EH (cell line): ENCODE results near the gene NHSL2.

Source experiments
- DNase-seq: peaks from one replicate; pipeline ENCODE4 v3.0.0-alpha.2; 2015; ENCODE audit warnings: low read depth

The NHSL2 gene

GRCh38 chrX:72018277-72019112 lies 107.8 kb downstream of the NHSL2 start:
- peak; percentile 88 for DNase-seq

GRCh38 chrX:72019487-72019886 lies 108.8 kb downstream of the NHSL2 start:
- no peak for DNase-seq

GRCh38 chrX:72020204-72020603 lies 109.6 kb downstream of the NHSL2 start:
- no peak for DNase-seq

DNA sequence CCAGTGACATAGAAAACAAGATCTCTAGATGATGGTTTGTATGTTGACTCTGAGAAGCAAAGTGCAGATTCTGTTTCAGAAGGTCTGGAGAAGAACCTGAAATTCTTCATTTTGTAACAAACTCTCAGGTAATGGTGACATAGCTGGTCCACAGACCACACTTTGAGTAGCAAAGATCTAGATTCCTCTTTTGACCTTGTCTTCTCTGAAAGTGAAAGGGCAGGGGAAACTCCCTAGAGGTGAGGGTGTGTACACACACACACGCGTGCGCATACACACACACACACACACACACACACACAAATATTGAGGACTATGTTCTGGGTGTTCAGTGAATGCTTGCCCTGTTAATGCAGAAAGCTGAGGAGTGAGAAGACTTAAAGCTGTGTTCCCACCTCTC lies 110.1 kb downstream of the NHSL2 start:
- no peak for DNase-seq

GRCh38 chrX:72021975-72022374 lies 111.3 kb downstream of the NHSL2 start:
- DNase-seq, result peak; percentile 26

DNA sequence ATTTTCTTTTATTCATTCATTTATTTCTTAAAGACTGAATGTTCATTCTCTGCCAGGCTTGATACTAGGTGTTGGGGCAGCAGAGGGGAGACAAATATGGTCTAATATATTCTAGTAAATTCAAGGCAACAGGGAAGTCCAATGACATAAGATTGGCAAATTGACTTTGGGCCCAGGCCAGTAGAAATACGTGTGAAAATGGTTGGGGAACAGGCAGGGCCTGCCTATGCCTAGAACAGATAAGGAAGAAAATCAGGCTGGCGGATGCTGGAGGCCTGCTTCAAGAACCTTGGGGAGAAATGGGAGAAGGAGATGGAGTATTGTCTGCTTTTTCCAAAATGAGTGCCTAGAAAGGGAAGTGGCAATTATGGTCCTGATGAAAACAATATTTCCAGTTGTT lies 112.4 kb downstream of the NHSL2 start:
- no peak for DNase-seq

DNA sequence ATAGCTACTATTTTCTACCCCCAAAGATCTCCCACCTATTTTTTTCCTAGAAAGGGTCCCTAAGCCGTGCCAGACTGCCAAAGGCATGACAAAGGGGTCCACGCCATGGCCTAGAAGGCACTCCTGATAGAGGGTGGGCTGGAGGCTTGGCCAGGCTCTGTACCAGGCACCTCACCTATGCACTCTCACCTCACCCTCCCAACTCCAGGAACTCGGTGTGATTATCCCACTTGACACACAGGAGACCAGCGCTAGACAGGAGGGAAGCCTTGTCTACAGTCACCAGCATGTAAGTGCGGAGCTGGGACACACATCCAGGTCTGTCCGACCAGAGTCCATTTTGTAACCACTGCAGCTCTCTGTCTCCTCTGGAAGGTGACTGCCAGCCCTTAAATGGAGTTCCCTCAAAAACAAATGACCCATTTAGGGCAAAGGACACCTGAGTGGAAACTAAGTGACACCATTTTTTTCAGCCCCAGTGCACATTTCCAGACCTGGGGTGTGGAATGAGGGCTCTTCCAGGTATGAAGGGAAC lies 114.7 kb downstream of the NHSL2 start:
- DNase-seq, result no peak

DNA sequence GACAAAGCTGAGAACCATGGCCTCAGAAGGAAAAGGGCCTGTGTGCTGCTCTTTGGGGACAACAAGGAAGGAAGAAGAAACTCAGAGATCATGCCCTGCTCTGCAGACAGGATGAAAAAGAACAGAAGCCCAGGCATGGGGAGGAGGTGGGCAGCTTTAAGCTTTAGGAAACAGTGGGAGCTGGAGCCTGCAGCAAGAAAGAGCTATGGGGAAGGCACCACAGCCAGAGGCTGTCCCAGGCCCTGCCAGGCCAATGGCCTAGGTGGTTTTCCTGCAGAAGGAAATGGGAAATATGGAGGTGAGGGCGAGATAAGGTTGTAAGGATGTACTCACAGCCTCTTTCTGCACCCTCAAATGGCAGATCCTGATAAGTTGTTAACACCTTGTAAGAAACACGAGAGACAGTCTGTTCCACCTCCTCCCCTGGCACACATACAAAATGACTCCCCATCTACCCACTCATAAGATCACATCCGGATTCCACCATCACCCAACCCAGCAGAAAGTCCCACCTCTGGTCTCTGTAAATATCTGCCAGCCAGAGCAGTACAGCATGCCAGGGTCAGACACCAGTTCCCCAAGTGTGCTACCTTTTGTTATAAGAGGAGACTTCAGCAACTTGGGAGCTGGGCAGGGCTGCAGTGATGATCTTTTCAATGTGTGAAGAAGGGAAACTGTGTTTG lies 115.8 kb downstream of the NHSL2 start:
- peak; percentile 32 for DNase-seq

- peak; percentile 30 for DNase-seq
Measured at GRCh38 chrX:72027024-72027913, 116.6 kb downstream of the NHSL2 start.

DNA sequence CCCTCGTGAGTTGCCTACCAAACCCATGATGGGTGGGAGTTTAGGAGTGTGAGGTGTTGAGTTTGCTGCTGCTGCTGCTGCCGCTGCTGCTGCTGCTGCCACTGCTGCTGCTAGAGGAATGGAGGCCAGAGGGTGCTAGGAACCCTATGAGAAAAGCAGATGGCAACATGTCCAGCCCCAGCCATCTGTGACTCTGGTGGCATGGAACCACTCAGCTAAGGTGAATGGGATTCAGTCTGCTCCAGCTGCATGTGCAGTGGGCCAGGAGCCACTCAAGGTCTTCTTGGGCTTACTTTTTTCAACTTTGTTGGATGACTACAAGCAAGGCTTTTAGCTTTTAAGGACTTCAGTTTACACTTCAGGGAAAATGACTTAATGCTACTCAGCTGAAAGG lies 117.3 kb downstream of the NHSL2 start:
- DNase-seq, result no peak

DNA sequence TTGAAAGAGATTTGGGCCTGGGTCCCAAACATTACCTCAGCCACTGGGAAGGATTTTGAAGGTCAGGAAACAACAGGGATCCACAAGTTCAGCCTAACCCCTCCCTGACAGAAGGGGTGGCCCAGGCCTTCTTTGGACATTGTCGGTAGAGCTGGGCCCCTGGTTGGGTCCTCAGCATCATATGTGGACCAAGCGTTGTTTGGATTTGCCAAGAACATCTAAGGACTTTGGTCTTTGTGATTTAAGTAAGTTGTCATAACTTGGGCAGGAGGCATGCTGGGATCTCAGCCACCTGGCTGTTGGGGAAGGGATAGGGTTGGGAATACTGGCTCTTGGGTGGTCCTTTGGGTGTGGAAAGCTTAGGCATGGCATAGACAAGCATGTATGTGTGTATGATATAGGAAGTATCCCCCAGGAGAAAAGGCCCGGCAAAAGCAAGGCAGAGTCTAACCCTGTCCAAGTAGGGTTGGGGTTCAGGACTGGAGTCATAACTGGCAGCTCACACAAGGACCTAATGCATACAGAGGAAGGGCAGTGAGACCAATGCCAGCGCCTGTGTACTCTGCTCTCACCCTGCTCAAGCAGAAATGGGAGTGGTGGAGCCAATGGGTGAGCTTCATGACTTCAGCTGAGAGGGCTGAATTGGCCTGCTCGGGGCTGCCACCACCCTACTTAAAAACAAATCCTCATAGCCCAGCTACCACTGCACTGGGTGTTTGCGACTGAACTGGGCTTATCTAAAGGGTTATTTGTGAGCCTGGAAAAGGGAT lies 118.2 kb downstream of the NHSL2 start:
- DNase-seq, result peak; percentile 13

DNA sequence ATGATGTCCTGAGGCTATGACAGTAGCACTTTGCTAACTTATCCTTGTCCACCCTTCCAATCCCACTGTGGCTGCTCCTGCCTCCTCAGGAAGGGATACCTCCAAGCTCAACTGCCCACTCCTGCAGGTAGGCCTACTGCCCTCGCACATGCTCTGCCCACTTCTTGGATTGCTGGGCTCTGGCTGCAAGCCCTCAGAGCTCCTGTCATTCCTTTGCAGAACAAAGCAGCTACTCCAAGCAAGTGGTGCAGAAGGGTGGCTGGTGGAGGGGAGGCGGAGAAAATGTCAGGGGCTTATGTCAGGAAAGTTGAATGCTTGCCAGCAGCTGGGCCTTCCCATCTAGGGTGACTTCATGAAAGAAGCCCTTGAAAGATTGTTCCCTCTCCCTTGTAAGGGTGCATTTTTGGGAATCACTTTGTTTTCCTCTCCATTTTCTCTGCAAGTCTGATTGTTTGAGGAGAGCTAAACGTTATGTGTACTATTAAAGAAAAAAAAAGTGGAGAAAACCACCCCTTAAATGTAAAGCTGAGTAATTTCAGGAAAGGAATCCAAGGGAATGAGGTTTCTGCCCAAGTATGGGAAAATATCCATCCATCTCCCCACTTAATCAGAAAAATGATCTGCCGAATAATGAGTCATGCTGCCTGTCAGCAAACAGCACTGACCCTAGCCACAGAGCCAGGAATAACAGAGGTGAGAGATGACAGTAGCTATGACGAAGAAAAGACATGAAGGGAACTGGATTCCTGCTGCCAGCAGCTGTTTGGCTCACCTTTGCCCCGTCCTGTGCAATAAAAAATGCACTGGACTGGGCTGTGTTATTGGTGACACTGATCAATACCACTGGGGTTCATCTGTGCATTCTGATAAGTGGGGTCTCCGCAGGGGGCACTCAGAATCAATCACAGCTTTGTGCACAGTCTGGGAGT lies 119.1 kb downstream of the NHSL2 start:
- peak; percentile 93 for DNase-seq

DNA sequence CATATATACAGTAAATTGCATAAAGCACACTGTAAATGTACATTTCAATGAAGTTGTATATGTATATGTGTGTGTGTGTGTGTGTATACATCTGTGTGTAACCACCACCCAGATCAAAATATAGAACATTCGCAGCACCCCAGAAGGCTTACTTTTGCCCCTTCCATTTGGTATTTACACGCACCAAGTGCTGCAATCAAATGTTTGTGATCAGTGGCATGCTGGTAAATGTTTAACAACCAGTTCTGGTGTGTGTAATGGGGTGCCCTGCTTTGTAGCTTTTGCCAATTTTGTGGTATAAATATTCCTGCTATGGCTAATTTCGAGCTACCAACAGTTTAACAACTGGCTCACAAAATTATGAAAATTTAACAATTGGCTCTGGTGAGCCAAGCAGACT lies 119.8 kb downstream of the NHSL2 start:
- no peak for DNase-seq

- DNase-seq, result no peak
Measured at GRCh38 chrX:72031118-72031517, 120.5 kb downstream of the NHSL2 start.

DNA sequence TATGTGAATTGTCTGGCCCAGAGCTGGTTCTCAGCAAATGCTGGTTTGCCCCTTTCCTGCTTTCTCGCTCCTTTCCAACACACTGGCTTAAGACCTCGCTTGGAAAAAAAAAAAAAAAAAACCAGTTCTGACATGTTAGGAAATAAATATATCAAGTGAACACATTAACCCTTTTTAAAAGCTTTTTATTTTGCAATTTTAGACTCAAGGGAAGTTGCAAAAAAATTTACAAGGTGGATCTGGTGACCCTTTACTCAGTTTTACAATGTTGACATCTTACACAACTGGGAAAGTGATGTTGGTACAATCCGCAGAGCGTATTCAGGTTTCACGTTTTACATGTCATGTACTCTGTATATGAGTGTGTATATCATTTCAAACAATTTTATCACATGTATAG lies 121.0 kb downstream of the NHSL2 start:
- no peak for DNase-seq

DNA sequence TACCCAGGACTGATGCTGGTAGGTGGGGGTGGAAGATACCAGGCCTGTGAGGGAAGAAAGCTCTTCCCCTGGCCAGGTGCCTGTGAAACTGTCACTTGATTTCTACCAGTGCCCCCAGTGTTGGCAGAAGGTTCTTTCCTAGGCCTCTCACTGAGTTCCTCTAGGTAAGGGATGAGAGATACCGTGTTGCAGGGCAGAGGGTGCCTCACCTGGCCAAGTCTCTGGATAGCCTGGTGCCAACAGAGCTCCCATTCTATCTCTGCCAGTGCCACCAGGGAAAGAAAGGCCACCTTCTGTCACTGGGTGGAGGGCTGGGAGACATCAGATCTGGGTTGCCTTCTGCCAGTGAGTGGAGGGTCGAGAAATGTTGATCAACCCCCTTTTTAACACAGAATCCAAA lies 127.0 kb downstream of the NHSL2 start:
- no peak for DNase-seq

DNA sequence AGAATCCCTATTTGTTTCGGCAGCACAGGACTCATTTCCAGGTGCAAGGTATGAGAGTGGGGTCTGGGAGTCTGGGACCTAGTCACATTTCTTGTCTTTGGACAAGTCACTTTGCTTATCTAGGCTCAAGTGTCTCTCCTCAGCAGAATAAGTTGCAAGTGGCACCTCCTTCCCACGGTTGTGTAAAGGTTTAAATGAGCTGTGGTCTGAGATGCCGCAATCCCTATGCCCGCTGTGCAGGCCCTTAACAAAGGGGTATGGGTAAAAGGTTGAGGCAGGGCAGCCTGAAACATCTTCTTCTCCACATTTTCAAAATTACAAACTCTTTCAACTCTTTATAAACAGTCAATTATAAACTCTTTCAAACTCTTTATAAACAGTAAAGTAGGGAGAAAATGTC lies 127.4 kb downstream of the NHSL2 start:
- no peak for DNase-seq

- no peak for DNase-seq
Measured at GRCh38 chrX:72038868-72039267, 128.2 kb downstream of the NHSL2 start.

GRCh38 chrX:72040506-72040905 lies 129.9 kb downstream of the NHSL2 start:
- no peak for DNase-seq

DNA sequence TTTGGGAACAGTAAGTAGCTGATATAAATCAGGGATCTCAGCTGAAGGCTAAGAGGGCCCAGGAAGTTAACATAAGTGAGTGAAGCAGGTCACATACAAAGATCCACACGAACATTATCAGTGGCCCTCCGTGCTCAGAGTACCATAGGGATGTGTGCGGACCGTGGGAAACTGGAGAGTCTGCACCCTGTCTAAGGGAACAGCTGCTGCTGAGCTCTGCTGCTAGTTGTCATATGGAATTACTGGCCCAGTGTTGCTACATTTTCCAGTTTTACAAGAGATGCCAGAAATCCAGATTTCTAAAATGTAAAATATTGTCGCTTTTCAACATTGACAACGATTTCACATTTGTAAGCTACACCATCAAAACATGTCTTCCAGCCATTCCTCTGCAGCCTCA lies 130.5 kb downstream of the NHSL2 start:
- no peak for DNase-seq
